ENCODE results near the gene ERICH4.

Gene ERICH4

DNA sequence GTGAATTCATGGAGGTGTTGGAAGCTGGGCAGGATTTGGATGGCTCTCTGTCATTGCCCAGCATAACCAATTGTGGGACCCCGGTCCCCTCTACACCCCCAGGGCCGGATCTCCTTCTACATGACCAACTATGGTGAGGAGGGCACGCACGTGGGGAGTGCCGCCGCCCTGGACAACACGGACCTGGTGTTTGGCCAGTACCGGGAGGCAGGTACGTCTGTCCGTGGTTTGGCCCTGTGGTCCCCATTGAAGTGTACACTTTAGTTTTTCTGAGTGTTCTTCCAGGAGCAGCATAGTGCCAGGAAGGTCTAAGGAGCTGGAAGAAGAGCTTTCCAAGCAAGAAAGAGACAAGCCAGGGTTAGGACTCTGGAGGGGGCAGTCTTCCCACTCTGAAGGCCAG is 29.0 kb upstream of the ERICH4 start:
- TF ChIP-seq, protein P1, sequence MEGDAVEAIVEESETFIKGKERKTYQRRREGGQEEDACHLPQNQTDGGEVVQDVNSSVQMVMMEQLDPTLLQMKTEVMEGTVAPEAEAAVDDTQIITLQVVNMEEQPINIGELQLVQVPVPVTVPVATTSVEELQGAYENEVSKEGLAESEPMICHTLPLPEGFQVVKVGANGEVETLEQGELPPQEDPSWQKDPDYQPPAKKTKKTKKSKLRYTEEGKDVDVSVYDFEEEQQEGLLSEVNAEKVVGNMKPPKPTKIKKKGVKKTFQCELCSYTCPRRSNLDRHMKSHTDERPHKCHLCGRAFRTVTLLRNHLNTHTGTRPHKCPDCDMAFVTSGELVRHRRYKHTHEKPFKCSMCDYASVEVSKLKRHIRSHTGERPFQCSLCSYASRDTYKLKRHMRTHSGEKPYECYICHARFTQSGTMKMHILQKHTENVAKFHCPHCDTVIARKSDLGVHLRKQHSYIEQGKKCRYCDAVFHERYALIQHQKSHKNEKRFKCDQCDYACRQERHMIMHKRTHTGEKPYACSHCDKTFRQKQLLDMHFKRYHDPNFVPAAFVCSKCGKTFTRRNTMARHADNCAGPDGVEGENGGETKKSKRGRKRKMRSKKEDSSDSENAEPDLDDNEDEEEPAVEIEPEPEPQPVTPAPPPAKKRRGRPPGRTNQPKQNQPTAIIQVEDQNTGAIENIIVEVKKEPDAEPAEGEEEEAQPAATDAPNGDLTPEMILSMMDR (conservative IDR thresholded peaks at IDR 0.05; ENCODE audit: control insufficient read depth, insufficient read depth, low read depth, low read length), result no peak
- no peak overlapping the region for H3K4me3 ChIP-seq (ENCODE audit: control insufficient read depth, low read depth, low read length)
- DNase-seq (ENCODE audit: low read depth), result no peak

DNA sequence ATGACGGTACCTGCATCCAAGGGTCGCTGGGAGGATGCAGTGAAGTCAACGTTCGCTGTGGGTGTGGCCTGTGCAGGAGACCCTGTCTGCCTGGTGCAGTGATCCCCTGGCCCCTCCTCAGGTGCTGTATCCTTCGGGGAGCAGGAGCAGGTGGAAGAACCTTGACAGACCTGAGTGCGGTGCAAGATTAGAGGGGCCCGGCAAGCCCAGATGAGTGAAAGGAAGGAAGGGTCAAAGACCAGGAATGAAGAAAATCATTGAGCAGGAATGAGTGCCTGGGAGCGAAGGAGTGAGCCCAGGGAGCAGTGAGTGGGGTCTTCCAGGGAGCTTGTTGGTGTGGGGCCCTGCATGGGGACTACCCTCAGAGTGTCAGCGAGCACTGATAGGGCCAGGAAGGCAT is 28.5 kb upstream of the ERICH4 start:
- H3K4me3 ChIP-seq (ENCODE audit: control insufficient read depth, low read depth, low read length), result no peak overlapping the region
- TF ChIP-seq, protein P1 (conservative IDR thresholded peaks at IDR 0.05; ENCODE audit: control insufficient read depth, insufficient read depth, low read depth, low read length), result no peak
- DNase-seq (ENCODE audit: low read depth), result no peak

DNA sequence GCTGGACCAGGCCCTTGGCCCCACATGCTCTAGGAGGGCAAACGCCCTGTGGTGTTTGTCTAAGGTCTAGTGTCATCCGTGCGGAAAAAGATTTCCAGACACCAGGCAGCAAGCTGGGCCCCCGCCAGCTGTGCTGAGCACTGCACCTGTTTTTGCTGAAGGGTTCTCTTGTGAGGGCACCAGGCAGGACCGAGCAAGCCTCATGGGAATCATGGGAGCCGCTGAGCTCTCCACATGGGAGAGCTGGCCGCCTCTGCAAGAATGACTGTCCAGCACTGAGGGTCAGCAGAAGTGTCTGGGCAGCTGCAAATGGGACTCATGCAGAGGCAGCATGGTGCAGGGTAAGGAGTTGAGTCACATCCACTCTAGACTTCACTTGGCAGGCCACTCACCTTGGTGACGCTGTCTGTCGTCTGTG is 27.8 kb upstream of the ERICH4 start:
- no peak overlapping the region for H3K4me3 ChIP-seq (ENCODE audit: control insufficient read depth, low read depth, low read length)
- TF ChIP-seq, protein P1 (conservative IDR thresholded peaks at IDR 0.05; ENCODE audit: control insufficient read depth, insufficient read depth, low read depth, low read length), result no peak
- no peak for DNase-seq (ENCODE audit: low read depth)

DNA sequence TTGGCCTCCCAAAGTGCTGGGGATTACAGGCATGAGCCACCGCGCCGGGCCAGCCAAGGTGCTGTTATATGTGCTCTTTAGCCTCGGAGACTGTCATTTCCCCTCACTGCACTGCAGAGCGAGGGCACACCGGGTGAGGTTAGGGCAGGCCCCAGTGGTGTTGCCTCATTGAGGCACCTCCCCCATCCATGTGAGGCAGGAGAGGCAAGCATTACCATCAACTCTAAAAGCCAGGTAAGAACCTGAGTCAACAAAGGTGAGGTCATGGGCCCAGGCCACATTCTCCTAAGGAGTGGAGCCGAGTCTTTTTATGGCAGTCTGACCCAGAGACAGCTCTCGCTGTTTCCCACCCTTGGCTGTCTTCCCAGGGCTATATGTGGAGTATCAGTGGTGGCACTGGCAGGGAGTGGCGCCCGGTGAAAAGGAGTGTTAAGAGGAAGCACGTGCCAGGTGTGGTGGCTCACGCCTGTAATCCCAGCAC is 26.7 kb upstream of the ERICH4 start:
- TF ChIP-seq, protein P1 (conservative IDR thresholded peaks at IDR 0.05; ENCODE audit: control insufficient read depth, insufficient read depth, low read depth, low read length), result no peak
- no peak for DNase-seq (ENCODE audit: low read depth)
- no peak overlapping the region for H3K4me3 ChIP-seq (ENCODE audit: control insufficient read depth, low read depth, low read length)

DNA sequence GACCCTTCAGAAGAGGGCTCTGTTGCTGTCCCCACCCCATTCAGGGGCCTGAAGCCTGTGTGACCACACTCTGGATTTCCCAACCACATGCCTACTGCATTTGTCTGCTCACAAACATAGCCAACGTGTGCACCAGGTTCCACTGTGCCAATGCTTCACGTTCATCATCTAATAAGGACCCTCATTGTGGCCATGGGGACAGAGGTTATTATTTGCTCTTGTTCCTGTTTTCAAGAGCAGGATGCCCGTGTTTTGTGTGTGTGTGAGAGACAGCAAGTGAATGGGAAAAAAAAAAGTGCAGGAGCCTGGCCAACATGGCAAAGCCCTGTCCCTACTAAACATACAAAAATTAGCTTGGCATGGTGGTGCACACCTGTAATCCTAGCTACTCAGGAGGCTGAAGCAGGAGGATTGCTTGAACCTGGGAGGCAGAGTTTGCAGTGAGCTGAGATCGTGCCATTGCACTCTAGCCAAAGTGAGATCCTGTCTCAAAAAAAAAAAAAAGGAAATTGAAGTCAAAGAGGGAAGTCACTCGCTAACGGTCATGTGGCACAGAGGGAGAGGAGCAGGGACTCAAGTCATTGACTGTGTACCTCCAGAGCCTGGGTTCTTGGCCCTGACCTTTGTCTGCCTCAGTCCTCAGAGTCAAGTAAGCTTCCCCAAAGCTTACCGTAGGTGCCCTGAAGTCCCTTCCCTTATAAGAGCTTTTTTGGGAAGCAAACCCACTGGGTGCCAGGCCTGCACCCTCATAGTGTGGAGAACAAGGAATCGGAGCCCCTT is 22.7 kb upstream of the ERICH4 start:
- H3K4me3 ChIP-seq (ENCODE audit: control insufficient read depth, low read depth, low read length), result no peak overlapping the region
- DNase-seq (ENCODE audit: low read depth), result no peak
- TF ChIP-seq, protein P1 (conservative IDR thresholded peaks at IDR 0.05; ENCODE audit: control insufficient read depth, insufficient read depth, low read depth, low read length), result no peak

DNA sequence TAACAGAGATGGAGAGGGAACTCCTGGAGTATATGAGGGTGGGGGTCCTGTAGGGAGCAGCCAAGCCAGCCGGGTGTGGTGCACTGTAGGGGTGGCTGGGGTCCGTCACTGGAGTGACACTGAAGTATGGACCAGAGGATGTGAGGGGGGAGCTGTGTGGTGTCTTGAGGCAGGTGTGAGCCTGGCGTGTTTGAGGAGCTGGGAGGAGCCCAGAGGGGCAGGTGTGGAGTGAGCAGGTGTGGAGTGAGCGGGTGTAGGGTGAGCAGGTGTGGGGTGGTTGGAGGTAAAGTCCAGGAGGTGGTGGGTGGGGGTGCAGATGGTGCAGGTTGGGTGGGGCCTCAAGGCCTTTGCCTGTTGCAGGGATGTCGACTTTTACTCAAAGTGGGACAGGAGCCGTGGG is 21.6 kb upstream of the ERICH4 start:
- H3K4me3 ChIP-seq (ENCODE audit: control insufficient read depth, low read depth, low read length), result no peak overlapping the region
- DNase-seq (ENCODE audit: low read depth), result no peak
- TF ChIP-seq, protein P1 (conservative IDR thresholded peaks at IDR 0.05; ENCODE audit: control insufficient read depth, insufficient read depth, low read depth, low read length), result no peak
